H9 (cell line): ENCODE results near the gene DNTT. TPM values are rescaled to one million over a fixed set of nuclear protein-coding genes. Genes with fewer than 3 reads are reported as not detected.

Experiments
- DNase-seq: peaks from one replicate; pipeline ENCODE4 v3.0.0-alpha.2; 2017
- H2AFZ ChIP-seq: one replicate; pipeline ENCODE4 v1.6.1; 2013; ENCODE audit warnings: mild to moderate bottlenecking, low read length, control low read depth, moderate library complexity
- H2AK5ac ChIP-seq: 2 replicates; pipeline ENCODE4 v1.6.1; 2013; ENCODE audit warnings: low read length, control low read depth, mixed read lengths; ENCODE audit not compliant: insufficient read length
- H2BK120ac ChIP-seq: one replicate; pipeline ENCODE4 v1.6.1; 2013; ENCODE audit warnings: low read depth, mild to moderate bottlenecking, low read length, control low read depth, inconsistent platforms; ENCODE audit not compliant: poor library complexity, severe bottlenecking
- H2BK12ac ChIP-seq: 2 replicates; pipeline ENCODE4 v1.6.1; 2013; ENCODE audit warnings: low read length, control low read depth, mixed read lengths, low read depth; ENCODE audit not compliant: insufficient read length
- H2BK15ac ChIP-seq: 2 replicates; pipeline ENCODE4 v1.6.1; 2013; ENCODE audit warnings: low read depth, low read length, control low read depth
- H2BK20ac ChIP-seq: one replicate; pipeline ENCODE4 v1.6.1; 2013; ENCODE audit warnings: low read depth, mild to moderate bottlenecking, low read length, control low read depth, inconsistent platforms; ENCODE audit not compliant: poor library complexity, severe bottlenecking
- H2BK5ac ChIP-seq: 2 replicates; pipeline ENCODE4 v1.6.1; 2013; ENCODE audit warnings: low read length, control low read depth, mixed read lengths; ENCODE audit not compliant: insufficient read length
- H3K14ac ChIP-seq: 2 replicates; pipeline ENCODE4 v1.6.1; 2013; ENCODE audit warnings: low read length, control low read depth; ENCODE audit not compliant: insufficient read depth
- H3K18ac ChIP-seq: 2 replicates; pipeline ENCODE4 v1.6.1; 2013; ENCODE audit warnings: low read depth, mild to moderate bottlenecking, mixed read lengths, low read length, control low read depth; ENCODE audit not compliant: insufficient read length
- H3K23ac ChIP-seq: 2 replicates; pipeline ENCODE4 v1.6.1; 2013; ENCODE audit warnings: low read length, control low read depth, mixed read lengths, low read depth; ENCODE audit not compliant: insufficient read length
- H3K23me2 ChIP-seq: 2 replicates; pipeline ENCODE4 v1.6.1; 2013; ENCODE audit warnings: low read depth, mild to moderate bottlenecking, mixed read lengths, low read length, control low read depth; ENCODE audit not compliant: insufficient read length, poor library complexity, severe bottlenecking
- H3K27ac ChIP-seq: 2 replicates; pipeline ENCODE4 v1.5.1; 2013; ENCODE audit warnings: low read length, control low read depth, mixed read lengths, low read depth; ENCODE audit not compliant: insufficient read length
- H3K27me3 ChIP-seq: 2 replicates; pipeline ENCODE4 v1.6.1; 2013; ENCODE audit warnings: low read length, control low read depth, inconsistent platforms; ENCODE audit not compliant: insufficient read depth
- H3K4ac ChIP-seq: 2 replicates; pipeline ENCODE4 v1.6.1; 2013; ENCODE audit warnings: low read depth, mild to moderate bottlenecking, control low read depth, inconsistent platforms, low read length, moderate library complexity
- H3K4me1 ChIP-seq: 2 replicates; pipeline ENCODE4 v1.6.1; 2013; ENCODE audit warnings: low read length, control low read depth, inconsistent platforms; ENCODE audit not compliant: insufficient read depth
- H3K4me2 ChIP-seq: 2 replicates; pipeline ENCODE4 v1.6.1; 2013; ENCODE audit warnings: low read length, control low read depth, mixed read lengths; ENCODE audit not compliant: insufficient read length, insufficient read depth
- H3K56ac ChIP-seq: 2 replicates; pipeline ENCODE4 v1.6.1; 2013; ENCODE audit warnings: low read depth, mild to moderate bottlenecking, mixed read lengths, low read length, control low read depth; ENCODE audit not compliant: insufficient read length
- H3K79me1 ChIP-seq: 2 replicates; pipeline ENCODE4 v1.6.1; 2013; ENCODE audit warnings: low read depth, mild to moderate bottlenecking, moderate library complexity, low read length, control low read depth, inconsistent platforms; ENCODE audit not compliant: insufficient read depth, poor library complexity, severe bottlenecking
- H3K79me2 ChIP-seq: 2 replicates; pipeline ENCODE4 v1.6.1; 2013; ENCODE audit warnings: low read length, control low read depth, inconsistent platforms; ENCODE audit not compliant: insufficient read depth
- H3K9ac ChIP-seq: 2 replicates; pipeline ENCODE4 v1.6.1; 2013; ENCODE audit warnings: low read length, control low read depth, mixed read lengths; ENCODE audit not compliant: insufficient read length; ENCODE audit errors: extremely low read depth
- H3K9me3 ChIP-seq: one replicate; pipeline ENCODE4 v1.6.1; 2013; ENCODE audit warnings: low read depth, low read length, inconsistent platforms; ENCODE audit not compliant: control insufficient read depth
- H3T11ph ChIP-seq: one replicate; pipeline ENCODE4 v1.6.1; 2013; ENCODE audit warnings: mild to moderate bottlenecking, low read length, control low read depth, inconsistent platforms
- H4K20me1 ChIP-seq: one replicate; pipeline ENCODE4 v1.6.1; 2013; ENCODE audit not compliant: control insufficient read depth, insufficient read length, insufficient read depth
- H4K5ac ChIP-seq: 2 replicates; pipeline ENCODE4 v1.6.1; 2013; ENCODE audit warnings: low read depth, mild to moderate bottlenecking, mixed read lengths, low read length, control low read depth; ENCODE audit not compliant: insufficient read length
- H4K8ac ChIP-seq: replicated peaks from 2 replicates; pipeline ENCODE4 v1.6.1; 2013; ENCODE audit warnings: low read length, control low read depth, mixed read lengths, low read depth; ENCODE audit not compliant: insufficient read length
- H4K91ac ChIP-seq: 2 replicates; pipeline ENCODE4 v1.6.1; 2013; ENCODE audit warnings: low read depth, mild to moderate bottlenecking, moderate library complexity, mixed read lengths, low read length, control low read depth; ENCODE audit not compliant: insufficient read length
- H3K27ac Mint-ChIP-seq, 3 experiments: 2 replicates in 2 of 3; 3 replicates in 1 of 3; pipeline ENCODE4 v1.8.0; 2020 to 2021; ENCODE audit warnings: mixed read lengths in 3 of 3, mild to moderate bottlenecking in 1 of 3, moderate library complexity in 1 of 3
- H3K27me3 Mint-ChIP-seq: 2 replicates; pipeline ENCODE4 v1.8.0; 2021; ENCODE audit warnings: low read depth, mild to moderate bottlenecking, moderate library complexity, mixed read lengths
- H3K36me3 Mint-ChIP-seq, 3 experiments: 2 replicates in 2 of 3; 3 replicates in 1 of 3; pipeline ENCODE4 v1.8.0; 2020 to 2021; ENCODE audit warnings: low read depth in 3 of 3, mixed read lengths in 3 of 3; ENCODE audit not compliant: insufficient read depth in 1 of 3
- H3K4me1 Mint-ChIP-seq, 2 experiments: 2 replicates each; pipeline ENCODE4 v1.8.0; 2020; ENCODE audit warnings: mixed read lengths in 2 of 2
- H3K4me3 Mint-ChIP-seq, 2 experiments: 2 replicates in 1 of 2; 3 replicates in 1 of 2; pipeline ENCODE4 v1.8.0; 2020 to 2021; ENCODE audit warnings: mild to moderate bottlenecking in 2 of 2, mixed read lengths in 2 of 2, moderate library complexity in 1 of 2
- H3K9me3 Mint-ChIP-seq, 2 experiments: 2 replicates in 1 of 2; 3 replicates in 1 of 2; pipeline ENCODE4 v1.8.0; 2020; ENCODE audit warnings: mild to moderate bottlenecking in 2 of 2, mixed read lengths in 2 of 2, moderate library complexity in 1 of 2
- whole genome bisulfite sequencing: extraction: QIAGEN DNeasy Blood & Tissue Kit; methylation state at CpG from one replicate; pipeline ENCODE4 v1.1.7; 2013; ENCODE audit warnings: missing lambda C conversion rate, low lambda C conversion rate, mixed read lengths; ENCODE audit not compliant: insufficient read length; ENCODE audit errors: extremely low coverage; 5-methylcytosine and 5-hydroxymethylcytosine counted together
- total RNA-seq: library from RNA; stranded (reverse); gene quantifications from 2 replicates; pipeline ENCODE4 v1.2.1, GENCODE V29; 2021
- TF ChIP-seq, protein P1 (sequence below): fragments of 200-600 bp; sonication (generic); conservative IDR thresholded peaks from 3 replicates; pipeline ENCODE4 v1.8.0; 2021; ENCODE audit warnings: antibody characterized with exemption, mild to moderate bottlenecking

DNTT gene
- total RNA-seq, 1 experiment from 2014 or later: not detected

DNA sequence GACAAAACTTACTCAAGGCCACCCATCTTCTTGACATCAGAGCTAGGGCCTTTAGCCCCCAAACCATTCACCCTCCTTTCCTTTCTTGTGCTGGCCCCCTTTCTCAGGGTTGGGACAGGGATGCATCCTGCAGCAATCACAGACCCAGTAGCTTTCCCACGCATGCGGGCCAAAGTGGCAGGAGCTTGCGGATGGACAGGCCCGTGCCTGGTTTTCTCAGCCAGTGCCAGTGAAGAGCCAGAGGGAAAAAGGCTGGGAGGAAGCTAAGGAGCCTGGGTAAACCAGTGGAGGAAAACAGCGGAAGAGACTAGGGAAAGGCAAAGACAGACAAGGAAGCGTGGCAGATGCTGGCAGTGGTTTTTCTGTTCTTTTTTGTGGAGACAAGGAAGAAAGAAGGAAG is 27.8 kb upstream of the DNTT start:
- Histone ChIP-seq H4K5ac (no peak overlapping the region), H3K4me1 (no peaks in the 10 kb centered on the region), H3K9ac (no peak overlapping the region), H3K4ac (no peak overlapping the region), H3K27me3 (no peaks in the 10 kb centered on the region), H3K18ac (no peak overlapping the region), H2AFZ (no peak overlapping the region), H4K8ac (no peak overlapping the region), H3K14ac (no peak overlapping the region), H2BK12ac (no peak overlapping the region), H2AK5ac (no peak overlapping the region), H3K4me2 (no peak overlapping the region), H2BK15ac (no peak overlapping the region), H2BK20ac (no peak overlapping the region), H3K23me2 (no peaks in the 10 kb centered on the region), H3K27ac (no peak overlapping the region), H3K23ac (no peak overlapping the region), H4K20me1 (no peaks in the 10 kb centered on the region), H2BK120ac (no peak overlapping the region), H2BK5ac (no peak overlapping the region), H3T11ph (no peak overlapping the region), H3K9me3 (no peaks in the 10 kb centered on the region), H4K91ac (no peak overlapping the region), H3K79me1 (no peaks in the 10 kb centered on the region), H3K79me2 (no peaks in the 10 kb centered on the region), H3K56ac (no peak overlapping the region)
- H3K4me1 Mint-ChIP-seq: no peaks in the 10 kb centered on the region; a peak in 1 of 4 replicates
- TF ChIP-seq, protein P1, sequence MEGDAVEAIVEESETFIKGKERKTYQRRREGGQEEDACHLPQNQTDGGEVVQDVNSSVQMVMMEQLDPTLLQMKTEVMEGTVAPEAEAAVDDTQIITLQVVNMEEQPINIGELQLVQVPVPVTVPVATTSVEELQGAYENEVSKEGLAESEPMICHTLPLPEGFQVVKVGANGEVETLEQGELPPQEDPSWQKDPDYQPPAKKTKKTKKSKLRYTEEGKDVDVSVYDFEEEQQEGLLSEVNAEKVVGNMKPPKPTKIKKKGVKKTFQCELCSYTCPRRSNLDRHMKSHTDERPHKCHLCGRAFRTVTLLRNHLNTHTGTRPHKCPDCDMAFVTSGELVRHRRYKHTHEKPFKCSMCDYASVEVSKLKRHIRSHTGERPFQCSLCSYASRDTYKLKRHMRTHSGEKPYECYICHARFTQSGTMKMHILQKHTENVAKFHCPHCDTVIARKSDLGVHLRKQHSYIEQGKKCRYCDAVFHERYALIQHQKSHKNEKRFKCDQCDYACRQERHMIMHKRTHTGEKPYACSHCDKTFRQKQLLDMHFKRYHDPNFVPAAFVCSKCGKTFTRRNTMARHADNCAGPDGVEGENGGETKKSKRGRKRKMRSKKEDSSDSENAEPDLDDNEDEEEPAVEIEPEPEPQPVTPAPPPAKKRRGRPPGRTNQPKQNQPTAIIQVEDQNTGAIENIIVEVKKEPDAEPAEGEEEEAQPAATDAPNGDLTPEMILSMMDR: no peak
- H3K36me3 Mint-ChIP-seq: no peaks in the 10 kb centered on the region
- no peak for DNase-seq
- WGBS: no CpG with 5 or more reads among the region's 6 CpGs
- H3K27ac Mint-ChIP-seq: no peak overlapping the region; a peak in 2 of 7 replicates
- H3K9me3 Mint-ChIP-seq: no peaks in the 10 kb centered on the region; a peak in 1 of 5 replicates
- H3K4me3 Mint-ChIP-seq: no peak overlapping the region
- peaks cover 1% of the 10 kb centered on the region; the same call in 1 of the 2 replicates for H3K27me3 Mint-ChIP-seq
